Brain microvascular endothelial cell (primary cell): ENCODE results near the gene RNF115.
"Not testable (repeated sequence)": the region's sequence is repeated elsewhere in the genome, so short reads cannot be mapped to it uniquely, and the experiment has no call there.

Experiments used
- DNase-seq: peaks from one replicate; pipeline ENCODE4 v3.0.0-alpha.2; 2020
- H3K27ac ChIP-seq: fragments of 250-450 bp; sonication (Bioruptor Pico); 2 replicates; pipeline ENCODE4 v1.5.1; 2020; ENCODE audit warnings: mild to moderate bottlenecking, moderate library complexity
- H3K27me3 ChIP-seq: fragments of 250-450 bp; sonication (Bioruptor Pico); replicated peaks from 2 replicates; pipeline ENCODE4 v1.5.1; 2020; ENCODE audit warnings: mild to moderate bottlenecking
- H3K36me3 ChIP-seq: fragments of 250-450 bp; sonication (Bioruptor Pico); replicated peaks from 2 replicates; pipeline ENCODE4 v1.5.1; 2020; ENCODE audit warnings: mild to moderate bottlenecking
- H3K4me3 ChIP-seq: 2 replicates; pipeline ENCODE4 v1.5.1; 2011; ENCODE audit warnings: low read depth, mild to moderate bottlenecking, control low read depth, low read length, moderate library complexity
- CTCF ChIP-seq: IDR thresholded peaks from 2 replicates; pipeline ENCODE4 v1.5.1; 2011; ENCODE audit warnings: low read depth, mild to moderate bottlenecking, moderate library complexity, low read length, control low read depth, inconsistent platforms; ENCODE audit errors: missing control alignments
- in situ Hi-C: cut with HindIII; loops from 2 replicates; pipeline ENCODE4 v1.10.0; 2017; ENCODE audit warnings: low sequenced_read_pairs, low pct_ligation_motif_present

The RNF115 gene

GRCh38 chr1:145729666-145730436, 94.0 kb downstream of the RNF115 start:
- no peak for TF ChIP-seq CTCF
- in situ Hi-C loops = no loop called here
- H3K27ac ChIP-seq = no peak overlapping the region

GRCh38 chr1:145729196-145729595, 94.7 kb downstream of the RNF115 start:
- in situ Hi-C loops = no loop called here
- no peak overlapping the region for H3K4me3 ChIP-seq
- H3K27ac ChIP-seq = no peak overlapping the region
- no peak for TF ChIP-seq CTCF
- no peak for DNase-seq
- H3K36me3 ChIP-seq = no peaks in the 10 kb centered on the region
- H3K27me3 ChIP-seq = no peaks in the 10 kb centered on the region

More at GRCh38 chr1:145729666-145730436, 94.0 kb downstream of the RNF115 start:
- DNase-seq = no peak
- H3K27me3 ChIP-seq = no peaks in the 10 kb centered on the region
- no peak overlapping the region for H3K4me3 ChIP-seq
- H3K36me3 ChIP-seq = no peaks in the 10 kb centered on the region

GRCh38 chr1:145726193-145726592, 97.7 kb downstream of the RNF115 start:
- DNase-seq, H3K4me3 ChIP-seq, in situ Hi-C loops, H3K27me3 ChIP-seq, H3K36me3 ChIP-seq, H3K27ac ChIP-seq: not testable (repeated sequence)

- in situ Hi-C loops = no loop called here
- no peaks in the 10 kb centered on the region for H3K27me3 ChIP-seq
- no peaks in the 10 kb centered on the region for H3K36me3 ChIP-seq
- H3K27ac ChIP-seq = no peak overlapping the region
- peak; percentile 89 for TF ChIP-seq CTCF
- DNase-seq = peak; percentile 38
- peak overlapping the region; percentile 57 for H3K4me3 ChIP-seq
Measured at GRCh38 chr1:145720878-145721671, 102.8 kb downstream of the RNF115 start.

- H3K27me3 ChIP-seq = no peaks in the 10 kb centered on the region
- in situ Hi-C loops = no loop called here
- peak overlapping the region; percentile 57 for H3K4me3 ChIP-seq
- DNase-seq = peak; percentile 56
- H3K36me3 ChIP-seq = no peaks in the 10 kb centered on the region
- no peak overlapping the region for H3K27ac ChIP-seq
- TF ChIP-seq CTCF = no peak
Measured at GRCh38 chr1:145720556-145720877, 103.4 kb downstream of the RNF115 start.

- in situ Hi-C loops = no loop called here
Measured at GRCh38 chr1:145719230-145720079, 104.4 kb downstream of the RNF115 start, which contains the start of gene CD160. Gene CD160 (plus strand): TSS chr1:145719499. CDS start chr1:145728328, 8,829 bp downstream.

GRCh38 chr1:145718465-145718864, 105.4 kb downstream of the RNF115 start:
- DNase-seq, H3K27ac ChIP-seq, H3K36me3 ChIP-seq, H3K4me3 ChIP-seq, H3K27me3 ChIP-seq, in situ Hi-C loops: not testable (repeated sequence)

More at GRCh38 chr1:145719230-145720079, 104.4 kb downstream of the RNF115 start, which contains the start of gene CD160:
- Histone ChIP-seq H3K4me3 (no peak within 1 kb of the TSS), H3K27me3 (no peaks in the 10 kb centered on the region), H3K27ac (no peak within 1 kb of the TSS), H3K36me3 (no peaks in the 10 kb centered on the region)
- DNase-seq = no peak
- no peak for TF ChIP-seq CTCF
